ENCODE measurements around the gene FBXO21. TPM values are rescaled to one million over a fixed set of nuclear protein-coding genes. Genes with fewer than 3 reads are reported as not detected.

Gene FBXO21
- total RNA-seq, 1 experiment from 2014 or later, result 37.8 TPM

GRCh38 chr12:117121441-117121840, 68.8 kb downstream of the FBXO21 start:
- Histone ChIP-seq H3K4me1 (ENCODE audit: control insufficient read depth, insufficient read depth, low read length) (peaks cover 6% of the 10 kb centered on the region; the same call in 1 of the 2 replicates), H3K9me3 (ENCODE audit: control insufficient read depth, insufficient read depth, low read depth, low read length) (no peaks in the 10 kb centered on the region), H3K27me3 (ENCODE audit: control insufficient read depth, insufficient read depth, low read length) (no peaks in the 10 kb centered on the region), H3K27ac (ENCODE audit: low read length) (no peak overlapping the region), H3K4me3 (ENCODE audit: low read depth in 2 of 2, low read length in 2 of 2) (no peak overlapping the region), H3K36me3 (ENCODE audit: control insufficient read depth, insufficient read depth, low read length) (no peaks in the 10 kb centered on the region)
- no peak for ATAC-seq
- ChIA-PET CTCF (no interaction called here), POLR2A (no interaction called here)
- in situ Hi-C loops (cut with HindIII; ENCODE audit: low pct_unique_long_range_greater_than_20kb, low sequenced_read_pairs) (no loop called here), intact Hi-C loops (cut with micrococcal nuclease; ENCODE audit: unreplicated experiment) (no loop called here)
- no peak for TF ChIP-seq POLR2AphosphoS5 (IDR thresholded peaks at IDR 0.05; ENCODE audit: low read depth, low read length)
- TF ChIP-seq REST (IDR thresholded peaks at IDR 0.05; ENCODE audit: insufficient read depth in 1 of 2, low read depth in 2 of 2, low read length in 1 of 2), result no peak
- TF ChIP-seq, protein P1, sequence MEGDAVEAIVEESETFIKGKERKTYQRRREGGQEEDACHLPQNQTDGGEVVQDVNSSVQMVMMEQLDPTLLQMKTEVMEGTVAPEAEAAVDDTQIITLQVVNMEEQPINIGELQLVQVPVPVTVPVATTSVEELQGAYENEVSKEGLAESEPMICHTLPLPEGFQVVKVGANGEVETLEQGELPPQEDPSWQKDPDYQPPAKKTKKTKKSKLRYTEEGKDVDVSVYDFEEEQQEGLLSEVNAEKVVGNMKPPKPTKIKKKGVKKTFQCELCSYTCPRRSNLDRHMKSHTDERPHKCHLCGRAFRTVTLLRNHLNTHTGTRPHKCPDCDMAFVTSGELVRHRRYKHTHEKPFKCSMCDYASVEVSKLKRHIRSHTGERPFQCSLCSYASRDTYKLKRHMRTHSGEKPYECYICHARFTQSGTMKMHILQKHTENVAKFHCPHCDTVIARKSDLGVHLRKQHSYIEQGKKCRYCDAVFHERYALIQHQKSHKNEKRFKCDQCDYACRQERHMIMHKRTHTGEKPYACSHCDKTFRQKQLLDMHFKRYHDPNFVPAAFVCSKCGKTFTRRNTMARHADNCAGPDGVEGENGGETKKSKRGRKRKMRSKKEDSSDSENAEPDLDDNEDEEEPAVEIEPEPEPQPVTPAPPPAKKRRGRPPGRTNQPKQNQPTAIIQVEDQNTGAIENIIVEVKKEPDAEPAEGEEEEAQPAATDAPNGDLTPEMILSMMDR (IDR thresholded peaks at IDR 0.05), result no peak
- no peak for TF ChIP-seq SIN3A (IDR thresholded peaks at IDR 0.05; ENCODE audit: borderline replicate concordance, insufficient read depth, low read depth, low read length)
- no peak for TF ChIP-seq TCF7L2 (IDR thresholded peaks at IDR 0.05; ENCODE audit: low read depth, low read length)
- no TSS peak for BruUV-seq (replicated peaks)
- DNase-seq (ENCODE audit: low read depth, low spot score), result no peak

DNA sequence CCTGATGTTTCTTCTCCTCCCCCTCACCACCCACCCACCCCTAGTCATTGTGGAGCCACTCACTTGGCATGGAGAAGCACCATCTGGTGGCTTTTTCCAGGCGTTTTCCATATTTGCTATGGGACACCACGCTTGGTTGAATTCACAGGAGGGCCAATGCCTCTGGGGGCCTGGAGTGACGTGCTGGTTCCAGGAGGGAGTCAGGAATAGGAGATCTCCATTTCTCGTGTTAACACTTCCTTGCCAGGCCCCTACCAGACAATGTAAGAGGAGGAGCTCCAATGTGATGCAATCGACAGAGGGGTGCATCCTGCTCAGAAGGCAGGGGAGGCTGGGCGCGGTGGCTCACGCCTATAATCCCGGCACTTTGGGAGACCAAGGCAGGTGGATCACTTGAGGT, 69.5 kb downstream of the FBXO21 start:
- no peaks in the 10 kb centered on the region for H3K9me3 ChIP-seq (ENCODE audit: control insufficient read depth, insufficient read depth, low read depth, low read length)
- ATAC-seq (no peak), DNase-seq (ENCODE audit: low read depth, low spot score) (no peak)
- in situ Hi-C loops (cut with HindIII; ENCODE audit: low pct_unique_long_range_greater_than_20kb, low sequenced_read_pairs) (no loop called here), intact Hi-C loops (cut with micrococcal nuclease; ENCODE audit: unreplicated experiment) (no loop called here)
- ChIA-PET POLR2A (no interaction called here), CTCF (interaction anchor here (0.5 to 0.9 kb wide), 6 partner anchors 53 to 1184 kb away, joined by 3 to 5 read pairs (median 3); no protein-coding TSS in a partner anchor)
- no TSS peak for BruUV-seq (replicated peaks)
- no peak overlapping the region for H3K4me3 ChIP-seq (ENCODE audit: low read depth in 2 of 2, low read length in 2 of 2)
- TF ChIP-seq, protein P1 (IDR thresholded peaks at IDR 0.05), result no peak
- no peak for TF ChIP-seq TCF7L2 (IDR thresholded peaks at IDR 0.05; ENCODE audit: low read depth, low read length)
- no peak for TF ChIP-seq SIN3A (IDR thresholded peaks at IDR 0.05; ENCODE audit: borderline replicate concordance, insufficient read depth, low read depth, low read length)
- no peak for TF ChIP-seq REST (IDR thresholded peaks at IDR 0.05; ENCODE audit: insufficient read depth in 1 of 2, low read depth in 2 of 2, low read length in 1 of 2)
- no peak for TF ChIP-seq POLR2AphosphoS5 (IDR thresholded peaks at IDR 0.05; ENCODE audit: low read depth, low read length)
- H3K4me1 ChIP-seq (ENCODE audit: control insufficient read depth, insufficient read depth, low read length), result peaks cover 6% of the 10 kb centered on the region; the same call in 1 of the 2 replicates
- H3K27ac ChIP-seq (ENCODE audit: low read length), result no peak overlapping the region
- no peaks in the 10 kb centered on the region for H3K36me3 ChIP-seq (ENCODE audit: control insufficient read depth, insufficient read depth, low read length)
- H3K27me3 ChIP-seq (ENCODE audit: control insufficient read depth, insufficient read depth, low read length), result no peaks in the 10 kb centered on the region
